Skeletal muscle tissue (tissue), 4 donors: ENCODE measurements around the gene ABCA1. TPM values are rescaled to one million over a fixed set of nuclear protein-coding genes. Genes with fewer than 3 reads are reported as not detected.
A peak's percentile ranks its signal among the peaks of the same experiment; 100 is the strongest.

Source experiments
- H3K27ac ChIP-seq: one replicate; pipeline ENCODE4 v1.7.0; 2013; ENCODE audit warnings: mild to moderate bottlenecking, low read depth, low read length, inconsistent platforms
- H3K27me3 ChIP-seq, 3 donors: one replicate each; pipeline ENCODE4 v1.7.0; 2013; ENCODE audit warnings: low read length in 3 of 3; ENCODE audit not compliant: control insufficient read depth in 3 of 3, insufficient read depth in 3 of 3
- H3K36me3 ChIP-seq, 3 donors: one replicate each; pipeline ENCODE4 v1.7.0; 2013; ENCODE audit warnings: low read length in 3 of 3; ENCODE audit not compliant: control insufficient read depth in 3 of 3, insufficient read depth in 3 of 3
- H3K4me1 ChIP-seq, 3 donors: one replicate each; pipeline ENCODE4 v1.7.0; 2013; ENCODE audit warnings: low read length in 3 of 3, mild to moderate bottlenecking in 3 of 3; ENCODE audit not compliant: control insufficient read depth in 3 of 3, insufficient read depth in 3 of 3
- H3K4me3 ChIP-seq, 3 donors: one replicate each; pipeline ENCODE4 v1.7.0; 2013; ENCODE audit warnings: low read length in 3 of 3
- H3K9ac ChIP-seq, 3 donors: one replicate each; pipeline ENCODE4 v1.7.0; 2013; ENCODE audit warnings: low read length in 3 of 3, mild to moderate bottlenecking in 3 of 3, moderate library complexity in 2 of 3, low read depth in 1 of 3
- H3K9me3 ChIP-seq, 3 donors: one replicate each; pipeline ENCODE4 v1.7.0; 2013; ENCODE audit warnings: low read length in 3 of 3; ENCODE audit not compliant: control insufficient read depth in 3 of 3
- total RNA-seq: library from RNA; depleted of rRNA; stranded (reverse); fragments of >200 nt; gene quantifications from one replicate; pipeline ENCODE4 v1.2.3, GENCODE V29; 2014
- donor health status: Osteomylitis.

The ABCA1 gene
- total RNA-seq, 1 donor from 2014 or later = 33.9 TPM

DNA sequence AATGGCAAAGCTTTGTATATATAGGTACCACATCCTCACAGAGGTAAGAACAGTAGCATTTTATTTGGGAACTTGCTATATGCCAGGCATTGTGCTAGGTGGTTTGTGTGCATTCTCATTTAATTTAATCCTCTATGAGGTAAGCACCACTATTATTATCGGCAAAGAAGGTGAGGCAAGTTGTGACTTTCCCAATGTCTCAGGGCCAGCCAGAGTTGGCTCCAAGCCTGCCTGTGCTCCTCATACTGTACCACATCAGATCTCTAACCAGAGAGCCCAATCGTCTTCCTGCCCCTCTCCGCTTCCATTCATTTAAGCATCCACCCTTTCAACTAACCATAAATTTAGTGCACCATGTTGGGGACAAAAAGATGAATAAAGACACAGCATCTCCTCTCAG, 108.9 kb downstream of the ABCA1 start:
- H3K36me3 ChIP-seq = peaks cover 87 to 98% (median 97%) of the 10 kb centered on the region in 3 donors
- H3K9me3 ChIP-seq = no peaks in the 10 kb centered on the region
- H3K4me3 ChIP-seq = no peak overlapping the region
- no peak overlapping the region for H3K9ac ChIP-seq
- no peak overlapping the region for H3K27ac ChIP-seq
- no peaks in the 10 kb centered on the region for H3K27me3 ChIP-seq
- H3K4me1 ChIP-seq = no peaks in the 10 kb centered on the region

DNA sequence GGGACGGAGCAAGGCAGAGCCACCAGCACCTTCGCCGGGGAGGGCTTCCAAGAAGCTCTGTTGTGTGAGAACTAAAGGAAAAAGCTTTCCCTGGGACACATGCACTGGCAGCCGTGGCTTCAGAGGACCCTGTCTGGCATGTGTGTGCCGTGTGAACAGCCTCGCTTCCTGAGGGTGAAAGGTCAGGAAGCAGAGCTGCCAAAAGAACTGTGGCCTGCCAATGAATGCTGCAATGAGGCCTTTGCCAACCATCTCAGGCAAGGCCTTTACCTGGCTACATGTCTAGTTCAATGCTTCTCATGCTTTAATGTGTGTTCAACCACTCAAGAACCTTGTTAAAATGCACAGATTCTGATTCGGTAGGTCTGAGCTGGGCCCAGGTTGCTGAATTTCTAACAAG, 110.5 kb downstream of the ABCA1 start:
- Histone ChIP-seq H3K27ac (no peak overlapping the region), H3K9me3 (no peaks in the 10 kb centered on the region), H3K4me1 (no peaks in the 10 kb centered on the region), H3K4me3 (no peak overlapping the region), H3K36me3 (peaks cover 86 to 98% (median 97%) of the 10 kb centered on the region in 3 donors), H3K9ac (no peak overlapping the region), H3K27me3 (no peaks in the 10 kb centered on the region)

DNA sequence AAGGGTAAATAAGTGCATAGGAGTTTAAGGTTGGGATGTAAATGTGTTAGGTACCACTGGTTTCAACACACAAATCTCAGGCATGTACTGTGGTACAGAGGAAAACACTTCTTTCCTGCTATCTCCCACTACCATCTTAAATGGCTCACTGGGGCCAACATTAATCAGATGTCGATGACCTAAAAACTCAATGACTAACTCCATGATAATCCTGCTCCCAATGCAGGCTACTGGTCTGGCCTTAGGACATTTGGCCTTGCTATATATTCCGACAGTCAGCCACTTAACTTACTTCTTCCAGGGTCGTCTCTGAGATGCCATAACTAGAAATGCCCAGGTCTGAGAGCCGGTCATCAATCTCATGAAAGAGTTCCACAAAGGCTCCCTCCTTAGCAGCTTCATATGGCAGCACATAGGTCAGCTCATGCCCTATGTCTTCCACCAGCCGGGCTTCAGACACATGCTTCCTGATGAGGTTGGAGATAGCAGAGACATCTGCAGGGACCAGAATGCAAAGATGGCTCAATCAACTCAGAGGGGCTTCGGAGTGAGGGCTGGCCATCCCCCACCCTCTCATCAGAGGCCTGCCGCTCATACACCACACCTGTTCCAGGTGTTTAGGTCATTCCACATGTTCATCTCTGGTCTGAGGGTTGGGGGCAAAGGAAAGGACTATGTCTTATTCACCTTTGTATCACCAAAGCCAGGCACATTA, 111.9 kb downstream of the ABCA1 start:
- H3K4me3 ChIP-seq = no peak overlapping the region
- H3K27ac ChIP-seq = no peak overlapping the region
- peaks cover 78 to 96% (median 93%) of the 10 kb centered on the region in 3 donors for H3K36me3 ChIP-seq

DNA sequence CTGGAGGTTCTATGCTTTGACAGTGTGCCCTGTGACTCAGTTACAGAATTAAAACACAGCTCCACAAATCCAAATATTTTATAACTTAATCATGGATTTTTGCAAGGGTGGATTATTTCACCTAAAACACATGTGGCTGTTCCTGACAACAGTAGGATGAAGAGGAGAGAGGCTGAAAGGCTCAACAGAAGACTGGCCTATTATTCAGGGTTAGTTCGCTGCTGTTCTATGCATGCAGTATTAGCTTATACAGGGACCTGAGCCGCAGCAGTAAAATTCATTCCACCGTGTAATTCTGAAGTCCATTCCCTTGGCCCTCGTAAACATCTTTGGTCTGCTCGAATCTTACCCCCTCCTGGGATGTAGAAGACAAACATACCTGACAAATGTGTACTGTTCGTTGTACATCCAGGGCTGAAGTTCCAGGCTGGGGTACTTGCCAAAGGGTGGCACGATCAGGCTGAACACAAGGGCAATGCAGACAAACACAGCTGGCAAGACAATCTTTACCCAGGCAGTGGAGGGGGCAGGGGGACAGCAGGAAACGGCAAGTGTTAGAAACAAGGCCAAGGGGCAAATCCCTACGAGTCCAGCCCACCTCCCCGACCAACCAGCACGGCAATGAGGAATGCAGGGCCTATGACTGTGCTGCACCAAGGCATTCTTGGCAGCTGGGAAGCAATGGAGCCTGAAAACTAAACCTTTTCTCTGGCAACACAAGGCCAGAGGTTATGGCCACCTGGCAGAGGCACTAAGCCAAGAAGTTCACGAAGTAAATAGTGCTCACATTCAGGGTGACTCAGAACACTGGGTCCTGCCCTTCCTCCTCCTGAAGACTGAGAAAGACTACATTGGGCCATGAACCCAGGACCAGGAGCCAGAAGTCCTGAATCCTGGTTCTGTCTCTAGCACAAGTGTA, 117.3 kb downstream of the ABCA1 start:
- Histone ChIP-seq H3K4me3 (peak overlapping the region in 2 of 3 donors; percentile 22 to 27), H3K36me3 (peaks cover 52 to 86% (median 85%) of the 10 kb centered on the region in 3 donors), H3K9me3 (no peaks in the 10 kb centered on the region), H3K27ac (peak overlapping the region; percentile 80), H3K4me1 (peaks cover 10 to 15% (median 10%) of the 10 kb centered on the region in 3 donors), H3K9ac (peak overlapping the region; percentile 0 to 66 (median 52)), H3K27me3 (no peaks in the 10 kb centered on the region)

More for the DNA sequence above, 111.9 kb downstream of the ABCA1 start:
- Histone ChIP-seq H3K9ac (no peak overlapping the region), H3K9me3 (no peaks in the 10 kb centered on the region), H3K4me1 (peaks cover 2 to 8% (median 4%) of the 10 kb centered on the region in 3 donors), H3K27me3 (no peaks in the 10 kb centered on the region)

DNA sequence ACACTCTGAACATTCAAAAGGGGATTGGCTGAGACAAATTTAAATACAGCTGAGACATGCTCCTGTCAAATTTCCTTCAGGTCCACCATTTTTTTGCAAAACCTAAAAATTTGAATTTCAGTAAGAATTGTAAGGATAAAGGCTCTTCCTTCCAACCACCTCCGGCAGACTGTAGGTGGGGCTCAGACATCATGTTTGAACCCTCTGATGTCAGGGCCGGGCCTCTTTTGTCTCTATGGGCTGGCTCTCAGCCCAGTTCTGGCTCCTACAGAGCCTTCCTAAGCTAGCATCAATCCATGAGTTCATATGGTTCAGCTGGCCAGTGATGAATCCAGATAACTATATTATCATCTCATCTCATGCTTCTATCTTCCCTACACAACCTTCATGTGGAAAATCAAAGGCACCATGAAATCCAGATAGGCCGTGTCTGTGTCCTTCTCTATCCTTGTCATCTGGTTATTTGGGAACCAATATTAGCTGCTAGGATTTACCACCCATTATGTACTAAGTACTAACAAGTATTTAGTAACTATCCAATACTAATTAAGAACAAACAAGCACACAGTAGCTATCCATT, 119.8 kb downstream of the ABCA1 start:
- no peak overlapping the region for H3K4me3 ChIP-seq
- no peak overlapping the region for H3K9ac ChIP-seq
- H3K4me1 ChIP-seq = peaks cover 10 to 15% (median 10%) of the 10 kb centered on the region in 3 donors
- H3K36me3 ChIP-seq = peaks cover 57 to 85% (median 85%) of the 10 kb centered on the region in 3 donors
- no peaks in the 10 kb centered on the region for H3K27me3 ChIP-seq
- H3K9me3 ChIP-seq = no peaks in the 10 kb centered on the region
- H3K27ac ChIP-seq = no peak overlapping the region

DNA sequence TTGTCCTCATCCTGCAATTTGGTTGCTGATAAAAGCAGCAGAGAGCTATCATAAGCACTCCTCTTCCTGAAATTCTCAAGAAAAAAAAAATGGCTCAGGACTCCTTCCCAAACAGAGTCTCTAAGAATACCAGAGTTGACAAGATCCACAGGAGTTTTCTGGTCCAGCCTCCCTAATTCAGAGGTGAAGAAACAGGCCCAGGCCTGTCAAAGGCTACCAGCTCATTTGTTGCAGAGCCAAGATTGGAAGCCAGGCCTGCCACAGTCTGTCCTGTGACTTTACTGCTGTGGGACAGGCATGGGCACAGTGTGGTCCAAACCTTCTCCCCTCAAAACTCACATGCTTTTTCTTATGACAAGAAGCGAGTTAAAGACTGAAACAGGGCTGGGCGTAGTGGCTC, 122.5 kb downstream of the ABCA1 start:
- no peak overlapping the region for H3K27ac ChIP-seq
- H3K36me3 ChIP-seq = peaks cover 66 to 85% (median 85%) of the 10 kb centered on the region in 3 donors
- H3K4me1 ChIP-seq = peaks cover under 1 to 8% (median 2%) of the 10 kb centered on the region in 3 donors
- no peaks in the 10 kb centered on the region for H3K27me3 ChIP-seq
- H3K9me3 ChIP-seq = no peaks in the 10 kb centered on the region
- H3K9ac ChIP-seq = no peak overlapping the region
- H3K4me3 ChIP-seq = no peak overlapping the region

DNA sequence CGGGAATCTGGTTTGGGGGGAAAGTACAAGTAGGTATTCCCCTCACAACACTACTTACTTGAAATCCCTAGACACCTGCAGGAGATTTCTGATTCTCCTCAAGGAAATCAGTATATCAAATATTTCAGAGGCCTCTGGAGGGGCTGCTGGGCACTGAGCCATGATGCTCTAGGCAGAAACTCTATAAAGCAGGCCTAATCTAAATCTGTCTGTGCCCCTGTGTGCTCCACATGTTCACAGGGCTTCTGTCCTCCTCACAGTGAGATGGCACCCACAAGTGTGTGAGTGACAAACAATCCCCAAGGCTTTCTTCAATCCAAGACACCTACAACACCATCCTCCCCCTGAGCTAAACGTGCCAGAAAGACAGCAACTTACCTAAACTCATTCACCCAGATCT, 125.0 kb downstream of the ABCA1 start:
- Histone ChIP-seq H3K27me3 (no peaks in the 10 kb centered on the region), H3K4me3 (no peak overlapping the region), H3K9ac (no peak overlapping the region), H3K36me3 (peaks cover 75 to 89% (median 87%) of the 10 kb centered on the region in 3 donors), H3K9me3 (no peaks in the 10 kb centered on the region), H3K27ac (no peak overlapping the region), H3K4me1 (peaks cover 0 to 6% (median 0%) of the 10 kb centered on the region in 3 donors)

DNA sequence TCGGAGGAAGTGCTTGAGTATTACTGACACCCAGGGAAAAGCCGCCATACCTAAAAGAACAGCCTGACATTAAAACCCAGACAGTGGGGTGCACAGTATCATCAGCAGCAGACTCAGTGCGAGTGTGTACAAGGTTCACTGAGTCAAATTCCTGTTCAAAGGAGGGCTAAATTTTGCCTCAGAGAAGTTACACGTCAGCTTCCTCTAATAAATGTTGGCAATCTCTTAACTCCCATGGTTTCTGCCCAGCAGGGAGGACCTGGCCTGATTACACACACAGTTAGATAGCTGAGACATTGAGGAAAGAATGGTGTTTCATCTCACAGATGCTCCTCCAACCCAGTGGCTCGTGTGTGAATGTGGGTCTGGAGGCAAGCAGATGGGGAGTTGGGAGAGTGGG, 125.8 kb downstream of the ABCA1 start:
- H3K27me3 ChIP-seq = no peaks in the 10 kb centered on the region
- H3K9ac ChIP-seq = no peak overlapping the region
- peaks cover 76 to 95% (median 92%) of the 10 kb centered on the region in 3 donors for H3K36me3 ChIP-seq
- H3K9me3 ChIP-seq = no peaks in the 10 kb centered on the region
- no peak overlapping the region for H3K4me3 ChIP-seq
- H3K4me1 ChIP-seq = peaks cover 0 to 6% (median 0%) of the 10 kb centered on the region in 3 donors
- H3K27ac ChIP-seq = no peak overlapping the region

DNA sequence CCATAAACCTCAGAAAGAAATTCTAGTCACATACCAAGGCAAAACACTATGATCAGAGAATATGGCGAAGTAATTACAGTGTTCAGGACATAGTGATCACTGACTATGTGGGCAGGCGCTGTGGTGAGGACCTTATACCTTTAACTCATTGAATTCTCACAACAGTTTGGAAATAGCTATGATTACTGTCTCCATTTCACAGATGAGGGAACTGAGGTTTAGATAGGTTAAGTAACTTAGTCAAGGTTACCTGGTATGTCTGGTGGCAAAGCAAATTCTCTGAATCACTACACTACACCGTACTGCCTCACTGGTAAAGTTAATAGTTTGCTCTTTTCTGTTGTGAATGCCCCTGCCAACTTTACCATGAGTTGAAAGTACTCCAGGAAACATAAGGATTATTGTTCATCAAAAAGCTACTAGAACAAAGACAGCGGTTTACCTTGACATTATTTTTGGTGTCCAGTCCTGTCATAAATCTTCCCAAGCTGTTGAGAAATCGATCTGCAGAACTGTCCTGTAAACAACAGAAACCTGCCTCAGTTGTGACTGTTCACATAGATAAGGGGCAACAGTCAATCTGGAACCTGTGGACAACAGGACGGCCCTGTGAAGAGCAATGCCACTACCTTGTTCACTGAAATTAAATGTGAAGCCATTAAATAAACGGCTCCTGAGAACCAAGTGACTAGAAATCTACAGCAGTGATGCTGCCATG, 127.7 kb downstream of the ABCA1 start:
- no peaks in the 10 kb centered on the region for H3K27me3 ChIP-seq
- H3K4me1 ChIP-seq = peaks cover 0 to 6% (median 0%) of the 10 kb centered on the region in 3 donors
- H3K4me3 ChIP-seq = no peak overlapping the region
- no peak overlapping the region for H3K27ac ChIP-seq
- H3K36me3 ChIP-seq = peaks cover 78 to 95% (median 92%) of the 10 kb centered on the region in 3 donors
- no peaks in the 10 kb centered on the region for H3K9me3 ChIP-seq
- no peak overlapping the region for H3K9ac ChIP-seq
